GM19099 (cell line): ENCODE measurements around the gene TMEM125.

Source experiments
- POLR2A ChIP-seq: IDR thresholded peaks from 3 replicates; pipeline ENCODE4 v1.6.1; 2011; ENCODE audit warnings: low read depth; ENCODE audit not compliant: insufficient read length; ENCODE audit errors: extremely low read depth

Gene TMEM125

DNA sequence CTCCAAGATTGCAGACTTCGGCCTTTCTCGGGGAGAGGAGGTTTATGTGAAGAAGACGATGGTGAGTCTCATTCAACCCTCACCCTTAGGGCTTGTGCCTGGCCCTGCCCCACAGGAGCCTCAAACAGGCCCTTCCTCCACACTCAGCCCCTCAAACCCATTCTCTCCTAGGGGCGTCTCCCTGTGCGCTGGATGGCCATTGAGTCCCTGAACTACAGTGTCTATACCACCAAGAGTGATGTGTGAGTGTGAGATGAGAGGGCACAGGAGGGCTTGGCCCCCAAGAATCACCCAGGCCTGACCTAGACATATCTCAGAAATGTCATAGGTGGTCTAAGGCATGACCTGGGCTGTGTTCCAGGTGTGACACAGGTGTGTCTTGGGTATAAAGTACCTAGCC is 49.5 kb downstream of the TMEM125 start:
- TF ChIP-seq POLR2A: no peak

DNA sequence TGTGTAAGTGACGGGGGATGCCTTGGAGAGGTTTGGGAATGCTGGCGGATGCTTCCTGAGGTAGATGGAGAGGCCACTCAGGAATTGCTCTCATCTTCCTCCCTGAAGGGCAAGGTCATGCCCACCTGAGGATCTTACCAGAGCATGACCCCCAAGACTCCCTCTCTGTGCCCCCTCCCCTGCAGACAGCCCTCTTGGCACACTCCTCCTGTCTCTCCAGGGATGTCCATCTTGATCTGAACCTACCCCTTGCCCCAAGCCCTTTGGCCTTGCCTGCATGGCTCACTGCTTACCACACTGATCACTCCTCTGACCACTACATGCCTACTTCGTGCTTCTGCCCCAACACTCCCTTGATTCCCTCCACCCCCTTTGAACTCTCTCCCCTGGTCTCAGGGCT is 50.0 kb downstream of the TMEM125 start:
- TF ChIP-seq POLR2A: no peak

GRCh38 chr1:43321331-43321891 is 51.6 kb downstream of the TMEM125 start:
- TF ChIP-seq POLR2A: no peak

DNA sequence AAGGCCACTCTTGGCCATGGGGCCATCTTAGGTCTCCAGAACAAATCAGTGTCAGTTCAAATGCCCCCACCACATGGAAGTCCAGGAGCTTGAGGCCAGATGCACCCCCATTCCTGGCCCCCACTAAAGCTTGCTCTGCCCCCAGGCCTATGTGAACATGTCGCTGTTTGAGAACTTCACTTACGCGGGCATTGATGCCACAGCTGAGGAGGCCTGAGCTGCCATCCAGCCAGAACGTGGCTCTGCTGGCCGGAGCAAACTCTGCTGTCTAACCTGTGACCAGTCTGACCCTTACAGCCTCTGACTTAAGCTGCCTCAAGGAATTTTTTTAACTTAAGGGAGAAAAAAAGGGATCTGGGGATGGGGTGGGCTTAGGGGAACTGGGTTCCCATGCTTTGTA is 52.7 kb downstream of the TMEM125 start:
- TF ChIP-seq POLR2A: no peak
